Smooth muscle cell (in vitro differentiated cells): ENCODE data around the gene CLCN3. TPM values are rescaled to one million over a fixed set of nuclear protein-coding genes. Genes with fewer than 3 reads are reported as not detected.
"Not testable (repeated sequence)": the region's sequence is repeated elsewhere in the genome, so short reads cannot be mapped to it uniquely, and the experiment has no call there.

ENCODE experiments used
- DNase-seq: peaks from one replicate; lab custom pipeline; 2025; ENCODE audit not compliant: unreplicated experiment; lab: John Stamatoyannopoulos, UW
- H2AFZ ChIP-seq: fragments of 200-600 bp; sonication (generic); 2 replicates; pipeline ENCODE4 v1.6.0; 2016; ENCODE audit warnings: antibody characterized with exemption, low read depth, mild to moderate bottlenecking
- H3F3A ChIP-seq: fragments of 200-600 bp; sonication (generic); 2 replicates; pipeline ENCODE4 v1.6.0; 2017; ENCODE audit warnings: antibody characterized with exemption, low read depth
- H3K27ac ChIP-seq: fragments of 200-600 bp; sonication (generic); 2 replicates; pipeline ENCODE4 v1.5.1; 2016; ENCODE audit warnings: low read depth, mild to moderate bottlenecking
- H3K27me3 ChIP-seq: fragments of 200-600 bp; sonication (generic); 2 replicates; pipeline ENCODE4 v1.6.1; 2016; ENCODE audit warnings: low read depth, mild to moderate bottlenecking
- H3K36me3 ChIP-seq: fragments of 200-600 bp; sonication (generic); 2 replicates; pipeline ENCODE4 v1.5.1; 2016; ENCODE audit warnings: low read depth
- H3K4me1 ChIP-seq: fragments of 200-600 bp; sonication (generic); 2 replicates; pipeline ENCODE4 v1.5.1; 2016; ENCODE audit warnings: low read depth
- H3K4me2 ChIP-seq: fragments of 200-600 bp; sonication (generic); 2 replicates; pipeline ENCODE4 v1.6.0; 2016; ENCODE audit warnings: mild to moderate bottlenecking
- H3K4me3 ChIP-seq: fragments of 200-600 bp; sonication (generic); 2 replicates; pipeline ENCODE4 v1.5.1; 2016; ENCODE audit warnings: mild to moderate bottlenecking
- H3K79me2 ChIP-seq: fragments of 200-600 bp; sonication (generic); 2 replicates; pipeline ENCODE4 v1.6.0; 2016; ENCODE audit warnings: low read depth, mild to moderate bottlenecking
- H3K9ac ChIP-seq: fragments of 200-600 bp; sonication (generic); 2 replicates; pipeline ENCODE4 v1.6.0; 2016; ENCODE audit warnings: low read depth
- H3K9me3 ChIP-seq: fragments of 200-600 bp; sonication (generic); replicated peaks from 2 replicates; pipeline ENCODE4 v1.5.1; 2016; ENCODE audit warnings: low read depth
- H4K20me1 ChIP-seq: fragments of 200-600 bp; sonication (generic); 2 replicates; pipeline ENCODE4 v1.6.0; 2016; ENCODE audit warnings: low read depth
- WGBS: methylation state at CpG from one replicate; pipeline ENCODE4 v1.1.7; 2016; ENCODE audit warnings: low lambda C conversion rate; 5-methylcytosine and 5-hydroxymethylcytosine counted together
- polyA plus RNA-seq: library from polyadenylated mRNA; unstranded; fragments of >200 nt; fragmentation: Nextera tagmentation; extraction: Ambion mirVana; gene quantifications from 2 replicates; pipeline ENCODE4 v1.2.1, GENCODE V29; 2016
- total RNA-seq: library from RNA; depleted of rRNA; stranded (reverse); fragments of >200 nt; gene quantifications from 2 replicates; pipeline ENCODE4 v1.2.3, GENCODE V29; 2014
- TF ChIP-seq, protein P1 (sequence below): fragments of 200-600 bp; sonication (generic); IDR thresholded peaks from 2 replicates; pipeline ENCODE4 v1.5.1; 2017; ENCODE audit warnings: borderline replicate concordance, mild to moderate bottlenecking, antibody characterized with exemption; ENCODE audit not compliant: insufficient read depth, poor library complexity, severe bottlenecking

CLCN3 gene
- total and polyA plus RNA-seq, 2 experiments from 2014 or later: 13.7 to 41.2 TPM

DNA sequence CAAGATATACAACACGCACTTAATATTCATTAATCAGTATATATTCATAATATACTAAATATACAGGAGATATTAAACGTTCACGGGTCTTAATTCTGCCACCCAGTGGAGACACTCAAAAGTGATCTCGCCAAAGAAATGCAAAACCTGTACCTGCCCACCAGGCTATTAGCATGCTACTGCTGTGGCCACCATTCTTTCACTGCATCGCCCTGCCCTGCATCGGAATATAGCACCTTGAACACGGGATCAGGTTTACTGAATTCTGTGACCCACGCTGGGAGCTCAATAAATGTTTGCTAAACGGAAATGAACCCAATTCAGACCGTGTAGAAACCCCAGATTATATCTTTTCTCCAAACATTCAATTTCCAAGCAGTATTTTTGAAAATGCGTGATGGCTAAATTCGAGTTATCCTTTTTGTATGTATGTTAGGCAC lies 840 bp upstream of the CLCN3 start:
- no peaks in the 10 kb centered on the region for H3K9me3 ChIP-seq
- H3K27me3 ChIP-seq: no peaks in the 10 kb centered on the region
- peaks cover 40% of the 10 kb centered on the region for H3K79me2 ChIP-seq
- H3K36me3 ChIP-seq: no peaks in the 10 kb centered on the region
- H3K4me2 ChIP-seq: peak overlapping the region; percentile 82
- peaks cover 25% of the 10 kb centered on the region for H3K4me1 ChIP-seq
- H4K20me1 ChIP-seq: no peaks in the 10 kb centered on the region
- H3K27ac ChIP-seq: peak overlapping the region; percentile 95
- TF ChIP-seq, protein P1, sequence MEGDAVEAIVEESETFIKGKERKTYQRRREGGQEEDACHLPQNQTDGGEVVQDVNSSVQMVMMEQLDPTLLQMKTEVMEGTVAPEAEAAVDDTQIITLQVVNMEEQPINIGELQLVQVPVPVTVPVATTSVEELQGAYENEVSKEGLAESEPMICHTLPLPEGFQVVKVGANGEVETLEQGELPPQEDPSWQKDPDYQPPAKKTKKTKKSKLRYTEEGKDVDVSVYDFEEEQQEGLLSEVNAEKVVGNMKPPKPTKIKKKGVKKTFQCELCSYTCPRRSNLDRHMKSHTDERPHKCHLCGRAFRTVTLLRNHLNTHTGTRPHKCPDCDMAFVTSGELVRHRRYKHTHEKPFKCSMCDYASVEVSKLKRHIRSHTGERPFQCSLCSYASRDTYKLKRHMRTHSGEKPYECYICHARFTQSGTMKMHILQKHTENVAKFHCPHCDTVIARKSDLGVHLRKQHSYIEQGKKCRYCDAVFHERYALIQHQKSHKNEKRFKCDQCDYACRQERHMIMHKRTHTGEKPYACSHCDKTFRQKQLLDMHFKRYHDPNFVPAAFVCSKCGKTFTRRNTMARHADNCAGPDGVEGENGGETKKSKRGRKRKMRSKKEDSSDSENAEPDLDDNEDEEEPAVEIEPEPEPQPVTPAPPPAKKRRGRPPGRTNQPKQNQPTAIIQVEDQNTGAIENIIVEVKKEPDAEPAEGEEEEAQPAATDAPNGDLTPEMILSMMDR: peak; percentile 47
- peak overlapping the region; percentile 73 for H3K4me3 ChIP-seq
- DNase-seq: no peak
- H3F3A ChIP-seq: peaks cover 10% of the 10 kb centered on the region
- WGBS: 2% methylated on average over 12 of the region's 12 CpGs
- peak overlapping the region; percentile 96 for H3K9ac ChIP-seq
- peak overlapping the region; percentile 97 for H2AFZ ChIP-seq

DNA sequence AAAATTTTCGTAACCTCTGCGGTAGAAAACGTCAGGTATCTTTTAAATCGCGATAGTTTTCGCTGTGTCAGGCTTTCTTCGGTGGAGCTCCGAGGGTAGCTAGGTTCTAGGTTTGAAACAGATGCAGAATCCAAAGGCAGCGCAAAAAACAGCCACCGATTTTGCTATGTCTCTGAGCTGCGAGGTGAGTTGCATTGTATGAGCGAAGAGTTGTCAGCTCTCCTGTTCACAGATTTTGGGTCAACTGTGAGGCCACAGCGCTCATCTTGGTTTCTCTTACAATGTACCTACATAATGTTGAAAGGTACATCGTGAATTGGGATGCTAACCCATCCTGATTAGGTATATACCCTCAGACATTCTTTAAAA lies 486 bp downstream of the CLCN3 start:
- Histone ChIP-seq H3K4me3 (peak overlapping the region; percentile 73), H3K27ac (peak overlapping the region; percentile 95), H3K79me2 (peaks cover 54% of the 10 kb centered on the region), H3K9me3 (no peaks in the 10 kb centered on the region), H2AFZ (peak overlapping the region; percentile 97), H3K36me3 (no peaks in the 10 kb centered on the region), H4K20me1 (peaks cover 3% of the 10 kb centered on the region), H3K27me3 (no peaks in the 10 kb centered on the region), H3K9ac (peak overlapping the region; percentile 96), H3K4me1 (peaks cover 25% of the 10 kb centered on the region), H3F3A (peaks cover 10% of the 10 kb centered on the region), H3K4me2 (peak overlapping the region; percentile 82)
- under 1% methylated on average over 14 of the region's 14 CpGs for WGBS
- no peak for DNase-seq
- TF ChIP-seq, protein P1: no peak

DNA sequence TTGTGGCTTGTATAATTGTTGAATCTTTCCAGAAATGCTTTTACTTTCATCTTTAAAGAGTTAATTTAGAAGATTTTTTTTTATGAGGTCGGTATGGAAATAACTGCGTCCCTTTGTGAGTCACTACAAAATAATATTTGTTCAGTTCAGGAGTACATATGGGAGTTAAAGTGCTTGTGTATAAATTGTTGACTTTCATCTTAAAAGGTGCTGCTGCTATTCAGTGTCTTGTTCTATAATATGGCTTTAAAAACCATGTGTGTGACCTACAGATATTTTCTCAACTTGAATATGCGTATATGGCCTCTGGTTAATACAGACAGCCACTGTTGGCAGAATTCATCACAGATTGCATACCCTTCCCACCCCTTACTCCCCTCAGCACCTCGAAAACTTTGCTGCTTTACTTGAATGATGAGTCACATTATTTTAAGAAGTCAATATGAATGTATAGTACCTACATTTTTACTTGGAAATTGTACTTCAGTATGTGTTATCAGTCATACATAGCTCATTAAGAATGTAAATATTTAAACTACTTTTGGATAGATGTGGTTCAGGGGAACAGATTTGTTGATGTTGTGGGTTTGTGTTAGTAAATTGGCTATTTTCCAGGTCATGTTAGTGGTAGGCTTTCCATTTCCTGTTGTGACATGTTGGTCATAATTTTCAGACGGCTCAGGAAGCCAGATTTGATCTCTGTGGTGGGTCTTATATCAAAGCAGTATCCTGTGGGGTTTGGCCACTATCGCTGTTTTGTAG lies 1.5 kb downstream of the CLCN3 start:
- peaks cover 64% of the 10 kb centered on the region for H3K79me2 ChIP-seq
- no peaks in the 10 kb centered on the region for H3K36me3 ChIP-seq
- peaks cover 25% of the 10 kb centered on the region for H3K4me1 ChIP-seq
- 11% methylated on average over 6 of the region's 6 CpGs for WGBS
- no peak for DNase-seq
- H3F3A ChIP-seq: peaks cover 10% of the 10 kb centered on the region
- H3K27ac ChIP-seq: peak overlapping the region; percentile 95
- peaks cover 13% of the 10 kb centered on the region for H4K20me1 ChIP-seq
- H3K4me3 ChIP-seq: peak overlapping the region; percentile 73
- TF ChIP-seq, protein P1: no peak
- H3K27me3 ChIP-seq: no peaks in the 10 kb centered on the region
- peak overlapping the region; percentile 82 for H3K4me2 ChIP-seq
- H3K9me3 ChIP-seq: no peaks in the 10 kb centered on the region
- no peak overlapping the region for H2AFZ ChIP-seq
- peak overlapping the region; percentile 96 for H3K9ac ChIP-seq

DNA sequence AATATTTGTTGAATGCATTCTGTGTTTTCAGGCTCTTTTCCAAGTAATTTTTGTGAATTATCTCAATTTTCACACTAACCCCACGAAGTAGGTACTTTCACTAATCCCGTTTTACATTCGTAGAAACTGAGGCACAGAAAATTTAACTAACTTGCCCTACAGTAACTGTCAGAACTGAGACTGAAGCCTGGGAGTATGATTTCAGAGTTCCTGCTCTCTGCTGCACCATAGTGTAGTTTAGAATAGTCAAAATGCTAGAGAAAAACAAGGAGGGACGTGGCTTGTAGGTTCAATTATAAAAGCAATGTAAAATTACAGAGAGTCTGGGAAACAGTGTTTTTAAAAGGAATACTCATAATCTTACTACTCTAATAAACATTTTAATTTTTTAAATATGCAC lies 2.2 kb downstream of the CLCN3 start:
- 51% methylated on average over 4 of the region's 4 CpGs for WGBS
- H4K20me1 ChIP-seq: peaks cover 14% of the 10 kb centered on the region
- peak overlapping the region; percentile 82 for H3K4me2 ChIP-seq
- H3F3A ChIP-seq: peaks cover 10% of the 10 kb centered on the region
- H3K27ac ChIP-seq: peak overlapping the region; percentile 95
- DNase-seq: no peak
- H2AFZ ChIP-seq: no peak overlapping the region
- peaks cover 71% of the 10 kb centered on the region for H3K79me2 ChIP-seq
- H3K27me3 ChIP-seq: no peaks in the 10 kb centered on the region
- TF ChIP-seq, protein P1: no peak
- no peaks in the 10 kb centered on the region for H3K36me3 ChIP-seq
- no peaks in the 10 kb centered on the region for H3K9me3 ChIP-seq
- peak overlapping the region; percentile 96 for H3K9ac ChIP-seq
- H3K4me1 ChIP-seq: peaks cover 25% of the 10 kb centered on the region
- H3K4me3 ChIP-seq: peak overlapping the region; percentile 73

DNA sequence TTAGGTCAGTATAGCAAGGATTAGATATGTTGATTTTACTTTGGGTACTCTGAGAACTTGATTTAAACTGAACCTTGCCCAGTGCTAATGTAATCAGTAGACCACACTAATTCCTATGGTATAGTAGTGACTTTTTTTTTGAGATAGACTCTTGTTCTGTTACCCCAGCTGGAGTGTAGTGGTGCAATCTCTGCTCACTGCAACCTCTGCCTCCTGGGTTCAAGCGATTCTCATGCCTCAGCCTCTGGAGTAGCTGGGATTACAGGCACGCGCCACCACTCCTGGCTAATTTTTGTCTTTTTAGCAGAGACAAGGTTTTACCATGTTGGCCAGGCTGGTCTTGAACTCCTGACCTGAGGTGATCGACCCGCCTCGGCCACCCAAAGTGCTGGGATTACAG lies 3.6 kb downstream of the CLCN3 start:
- Histone ChIP-seq H3K79me2 (peaks cover 85% of the 10 kb centered on the region), H3K4me1 (peaks cover 25% of the 10 kb centered on the region), H4K20me1 (peaks cover 20% of the 10 kb centered on the region)
- not testable (repeated sequence) for H2AFZ ChIP-seq, DNase-seq, H3F3A ChIP-seq, H3K36me3 ChIP-seq, H3K9me3 ChIP-seq, H3K4me2 ChIP-seq, H3K4me3 ChIP-seq, H3K27me3 ChIP-seq, H3K9ac ChIP-seq, H3K27ac ChIP-seq
- 99% methylated on average over 6 of the region's 6 CpGs for WGBS
